SJSA1 (cell line): ENCODE measurements around the gene CKAP2. TPM values are rescaled to one million over a fixed set of nuclear protein-coding genes. Genes with fewer than 3 reads are reported as not detected.

ENCODE experiments used
- total RNA-seq: library from RNA; depleted of rRNA; stranded (reverse); fragments of >200 nt; shearing (Covaris generic); gene quantifications from 2 replicates; pipeline ENCODE4 v1.2.3, GENCODE V29; 2014; rRNA removed

CKAP2 gene
- total RNA-seq, 1 experiment from 2014 or later = 77.7 TPM

Other genes with a start within 250 kb of the CKAP2 start
- 0.34 and 0.75 TPM in 2 replicates for gene THSD1, start 49.3 kb upstream of the CKAP2 start, total RNA-seq
- gene VPS36, start 4.8 kb upstream of the CKAP2 start, total RNA-seq = 33.1 and 42.3 TPM in 2 replicates
- 2.7 and 4.0 TPM in 2 replicates for gene HNRNPA1L2, start 187.0 kb downstream of the CKAP2 start, total RNA-seq
- gene SUGT1, start 197.4 kb downstream of the CKAP2 start, total RNA-seq = 49.8 and 52.8 TPM in 2 replicates